IMR-90 (cell line): Measurements from ENCODE around the gene KCNK3.

Experiments
- POLR2A ChIP-seq: IDR thresholded peaks from 2 replicates; pipeline ENCODE4 v1.6.1; 2012; ENCODE audit warnings: mild to moderate bottlenecking, low read depth, low read length
- TF ChIP-seq, protein P1 (sequence below): fragments of 150-350 bp; IDR thresholded peaks from 2 replicates; pipeline ENCODE4 v1.6.1; 2016; ENCODE audit warnings: low read depth, mild to moderate bottlenecking, low read length, moderate library complexity, borderline replicate concordance

DNA sequence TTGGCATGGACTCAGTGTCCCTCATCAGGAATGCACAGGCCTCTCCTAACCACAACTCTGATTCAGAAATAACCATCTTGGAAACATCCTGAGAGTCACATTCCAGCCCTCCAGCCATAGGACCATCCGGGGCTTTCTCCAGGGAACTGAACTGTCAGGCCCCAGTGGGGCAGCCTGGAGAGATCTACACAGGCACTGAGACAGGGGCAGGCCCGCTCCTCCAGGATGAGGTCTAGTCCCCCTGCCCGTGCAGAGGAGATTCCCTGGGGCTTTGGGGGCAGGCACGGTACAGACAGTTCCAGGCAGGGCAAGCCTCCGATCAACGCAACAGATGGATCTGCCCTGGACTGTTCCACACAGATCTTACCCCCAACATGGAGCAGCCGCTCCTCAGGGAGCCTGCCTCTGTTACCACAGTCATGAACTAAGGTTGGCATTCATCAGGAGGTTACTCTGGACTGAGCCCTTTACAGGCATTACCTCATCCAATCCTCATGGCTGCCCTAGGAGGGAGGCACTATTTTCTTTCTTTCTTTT lies 12.0 kb downstream of the KCNK3 start:
- TF ChIP-seq, protein P1, sequence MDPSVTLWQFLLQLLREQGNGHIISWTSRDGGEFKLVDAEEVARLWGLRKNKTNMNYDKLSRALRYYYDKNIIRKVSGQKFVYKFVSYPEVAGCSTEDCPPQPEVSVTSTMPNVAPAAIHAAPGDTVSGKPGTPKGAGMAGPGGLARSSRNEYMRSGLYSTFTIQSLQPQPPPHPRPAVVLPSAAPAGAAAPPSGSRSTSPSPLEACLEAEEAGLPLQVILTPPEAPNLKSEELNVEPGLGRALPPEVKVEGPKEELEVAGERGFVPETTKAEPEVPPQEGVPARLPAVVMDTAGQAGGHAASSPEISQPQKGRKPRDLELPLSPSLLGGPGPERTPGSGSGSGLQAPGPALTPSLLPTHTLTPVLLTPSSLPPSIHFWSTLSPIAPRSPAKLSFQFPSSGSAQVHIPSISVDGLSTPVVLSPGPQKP = no peak
- TF ChIP-seq POLR2A = no peak
